ENCODE results near the gene PCDHGB4.
A peak's percentile ranks its signal among the peaks of the same experiment; 100 is the strongest.

The PCDHGB4 gene

DNA sequence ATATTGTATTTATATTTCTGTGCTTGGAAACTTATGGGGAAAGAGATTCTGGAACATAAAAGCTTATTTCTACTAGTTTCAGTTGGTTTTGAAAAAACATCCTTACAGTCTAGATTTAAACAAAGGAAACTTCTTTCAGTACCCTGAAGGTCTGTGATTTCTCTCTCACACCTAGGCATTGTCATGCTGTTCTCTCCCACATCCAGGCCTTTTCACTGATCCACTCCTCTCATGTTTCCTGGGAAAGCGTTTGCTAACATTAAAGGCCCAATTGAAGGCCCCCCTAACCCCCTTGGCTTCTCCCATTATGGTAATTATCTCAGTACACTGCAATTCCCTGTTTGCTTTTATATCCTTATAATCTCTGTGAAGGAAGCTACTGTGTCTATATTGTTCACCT is 44.7 kb upstream of the PCDHGB4 start:
- H3K27ac ChIP-seq (ENCODE audit: extremely low read depth, low read depth, low read length), result no peak overlapping the region
- no peaks in the 10 kb centered on the region for H3K9me3 ChIP-seq (ENCODE audit: control insufficient read depth, insufficient read depth, low read depth, low read length)
- H3K4me1 ChIP-seq (ENCODE audit: control insufficient read depth, insufficient read depth, low read length), result no peaks in the 10 kb centered on the region
- no peak for TF ChIP-seq ZNF510 (tag by site-specific recombination; IDR thresholded peaks at IDR 0.05; ENCODE audit: insufficient replicate concordance)
- no peak for TF ChIP-seq ZNF324 (tag by site-specific recombination; IDR thresholded peaks at IDR 0.05)
- no peak for TF ChIP-seq ZFP37 (tag by site-specific recombination; IDR thresholded peaks at IDR 0.05)
- TF ChIP-seq HOXC10 (CRISPR knock-in tag; IDR thresholded peaks at IDR 0.05), result no peak
- TF ChIP-seq ZSCAN30 (tag by site-specific recombination; IDR thresholded peaks at IDR 0.05), result no peak
- no peak for TF ChIP-seq ZSCAN18 (tag by site-specific recombination; IDR thresholded peaks at IDR 0.05)
- no peak for TF ChIP-seq ZSCAN23 (tag by site-specific recombination; IDR thresholded peaks at IDR 0.05)
- TF ChIP-seq ZBTB1 (tag by site-specific recombination; IDR thresholded peaks at IDR 0.05), result no peak
- TF ChIP-seq ZNF544 (tag by site-specific recombination; IDR thresholded peaks at IDR 0.05), result no peak
- TF ChIP-seq, protein P1, sequence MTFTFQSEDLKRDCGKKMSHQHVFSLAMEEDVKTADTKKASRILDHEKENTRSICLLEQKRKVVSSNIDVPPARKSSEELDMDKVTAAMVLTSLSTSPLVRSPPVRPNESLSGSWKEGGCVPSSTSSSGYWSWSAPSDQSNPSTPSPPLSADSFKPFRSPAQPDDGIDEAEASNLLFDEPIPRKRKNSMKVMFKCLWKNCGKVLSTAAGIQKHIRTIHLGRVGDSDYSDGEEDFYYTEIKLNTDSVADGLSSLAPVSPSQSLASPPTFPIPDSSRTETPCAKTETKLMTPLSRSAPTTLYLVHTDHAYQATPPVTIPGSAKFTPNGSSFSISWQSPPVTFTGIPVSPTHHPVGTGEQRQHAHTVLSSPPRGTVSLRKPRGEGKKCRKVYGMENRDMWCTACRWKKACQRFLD (tag by site-specific recombination; IDR thresholded peaks at IDR 0.05), result no peak
- no peak for TF ChIP-seq GLI2 (tag by site-specific recombination; IDR thresholded peaks at IDR 0.05; ENCODE audit: borderline replicate concordance, low read depth)
- TF ChIP-seq KLF17 (tag by site-specific recombination; IDR thresholded peaks at IDR 0.05), result no peak
- TF ChIP-seq ZNF785 (tag by site-specific recombination; IDR thresholded peaks at IDR 0.05), result no peak
- TF ChIP-seq ZNF214 (tag by site-specific recombination; IDR thresholded peaks at IDR 0.05; ENCODE audit: borderline replicate concordance), result no peak
- TF ChIP-seq ZNF792 (tag by site-specific recombination; IDR thresholded peaks at IDR 0.05), result no peak
- TF ChIP-seq ZNF830 (tag by site-specific recombination; IDR thresholded peaks at IDR 0.05; ENCODE audit: low read depth), result no peak
- no peak for TF ChIP-seq KLF1 (tag by site-specific recombination; IDR thresholded peaks at IDR 0.05)
- no peak for TF ChIP-seq ZNF416 (tag by site-specific recombination; IDR thresholded peaks at IDR 0.05)
- TF ChIP-seq, protein P2, sequence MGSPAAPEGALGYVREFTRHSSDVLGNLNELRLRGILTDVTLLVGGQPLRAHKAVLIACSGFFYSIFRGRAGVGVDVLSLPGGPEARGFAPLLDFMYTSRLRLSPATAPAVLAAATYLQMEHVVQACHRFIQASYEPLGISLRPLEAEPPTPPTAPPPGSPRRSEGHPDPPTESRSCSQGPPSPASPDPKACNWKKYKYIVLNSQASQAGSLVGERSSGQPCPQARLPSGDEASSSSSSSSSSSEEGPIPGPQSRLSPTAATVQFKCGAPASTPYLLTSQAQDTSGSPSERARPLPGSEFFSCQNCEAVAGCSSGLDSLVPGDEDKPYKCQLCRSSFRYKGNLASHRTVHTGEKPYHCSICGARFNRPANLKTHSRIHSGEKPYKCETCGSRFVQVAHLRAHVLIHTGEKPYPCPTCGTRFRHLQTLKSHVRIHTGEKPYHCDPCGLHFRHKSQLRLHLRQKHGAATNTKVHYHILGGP (tag by site-specific recombination; IDR thresholded peaks at IDR 0.05), result no peak
- H3K36me3 ChIP-seq (ENCODE audit: control insufficient read depth in 2 of 2, insufficient read depth in 1 of 2, low read length in 2 of 2), result no peaks in the 10 kb centered on the region
- H3K4me3 ChIP-seq (ENCODE audit: low read depth, low read length), result no peak overlapping the region
- POLR2A ChIA-PET, result no interaction called here
- CTCF ChIA-PET, result interaction anchor here (0.6 to 3.3 kb wide), 16 partner anchors 9 to 484 kb away, joined by 3 to 21 read pairs (median 4); partner anchors contain the start of genes PCDHGA1, PCDHGA5, PCDHGB5 and TAF7

GRCh38 chr5:141343242-141343952 is 44.1 kb upstream of the PCDHGB4 start, which contains the start of gene PCDHGA3:
Gene PCDHGA3 (plus strand): TSS chr5:141343829. CDS start chr5:141344034, 205 bp downstream.
- CTCF ChIA-PET, result interaction anchor here (0.6 to 3.3 kb wide), 13 partner anchors 9 to 223 kb away, joined by 3 to 21 read pairs (median 7); partner anchors contain the start of genes PCDHGA1, PCDHGA5, PCDHGB5 and TAF7
- POLR2A ChIA-PET, result interaction anchor here (1.0 kb wide), 1 partner anchor 23 kb away, joined by 6 read pairs; the partner anchor contains the start of gene TAF7
- no peak within 1 kb of the TSS for H3K27ac ChIP-seq (ENCODE audit: extremely low read depth, low read depth, low read length)
- no peak for TF ChIP-seq ZNF670 (tag by site-specific recombination; IDR thresholded peaks at IDR 0.05; ENCODE audit: low read depth)
- TF ChIP-seq ZNF350 (tag by site-specific recombination; IDR thresholded peaks at IDR 0.05), result no peak
- TF ChIP-seq ZNF2 (tag by site-specific recombination; IDR thresholded peaks at IDR 0.05), result peak; percentile 30; the same call in 1 of the 2 replicates
- TF ChIP-seq ZNF654 (tag by site-specific recombination; IDR thresholded peaks at IDR 0.05; ENCODE audit: low read depth), result peak; percentile 20; the same call in 1 of the 2 replicates
- no peak for TF ChIP-seq ZBTB6 (tag by site-specific recombination; IDR thresholded peaks at IDR 0.05)
- no peaks in the 10 kb centered on the region for H3K9me3 ChIP-seq (ENCODE audit: control insufficient read depth, insufficient read depth, low read depth, low read length)
- H3K4me3 ChIP-seq (ENCODE audit: low read depth, low read length), result no peak within 1 kb of the TSS
- no peaks in the 10 kb centered on the region for H3K4me1 ChIP-seq (ENCODE audit: control insufficient read depth, insufficient read depth, low read length)
- no peaks in the 10 kb centered on the region for H3K36me3 ChIP-seq (ENCODE audit: control insufficient read depth in 2 of 2, insufficient read depth in 1 of 2, low read length in 2 of 2)
